ENCODE results near the gene CCDC102B. TPM values are rescaled to one million over a fixed set of nuclear protein-coding genes. Genes with fewer than 3 reads are reported as not detected.

Gene CCDC102B
- total and polyA plus RNA-seq, 11 donors = 3.0 to 16.1 (median 5.3) TPM

GRCh38 chr18:68778280-68778886 is 19.5 kb upstream of the CCDC102B start:
- Histone ChIP-seq H3K9me3 (no peaks in the 10 kb centered on the region), H3K4me1 (peaks cover 0 to 6% (median 0%) of the 10 kb centered on the region in 12 donors), H3K27ac (peak overlapping the region in 1 of 12 donors; percentile 31), H3K4me3 (no peak overlapping the region), H3K27me3 (no peaks in the 10 kb centered on the region), H3K36me3 (no peaks in the 10 kb centered on the region)
- intact Hi-C loops (cut with DNase I) = loop anchor here in 1 of 10 donors (10.0 kb wide), 1 partner anchor 46 kb away; no protein-coding TSS in a partner anchor
- no peak for DNase-seq
- 66 to 84% (median 70%) methylated on average over 3 of the region's 3 CpGs for WGBS, 4 donors
- no peak for ATAC-seq
- TF ChIP-seq CTCF (IDR thresholded peaks at IDR 0.05) = no peak
- TF ChIP-seq POLR2A (IDR thresholded peaks at IDR 0.05) = no peak

GRCh38 chr18:68779169-68779568 is 18.7 kb upstream of the CCDC102B start:
- Histone ChIP-seq H3K9me3 (no peaks in the 10 kb centered on the region), H3K27me3 (no peaks in the 10 kb centered on the region), H3K4me3 (no peak overlapping the region), H3K36me3 (no peaks in the 10 kb centered on the region), H3K27ac (no peak overlapping the region), H3K4me1 (peaks cover 0 to 6% (median 0%) of the 10 kb centered on the region in 12 donors)
- ATAC-seq = no peak
- intact Hi-C loops (cut with DNase I) = loop anchor here in 1 of 10 donors (10.0 kb wide), 1 partner anchor 46 kb away; no protein-coding TSS in a partner anchor
- TF ChIP-seq CTCF (IDR thresholded peaks at IDR 0.05) (no peak), POLR2A (IDR thresholded peaks at IDR 0.05) (no peak)
- 72 to 84% (median 78%) methylated on average over 3 of the region's 3 CpGs for WGBS, 4 donors
- DNase-seq = no peak

- Histone ChIP-seq H3K27me3 (no peaks in the 10 kb centered on the region), H3K27ac (no peak overlapping the region), H3K36me3 (no peaks in the 10 kb centered on the region), H3K4me1 (peaks cover 0 to 6% (median 0%) of the 10 kb centered on the region in 12 donors), H3K9me3 (no peaks in the 10 kb centered on the region), H3K4me3 (no peak overlapping the region)
- 45 to 62% (median 55%) methylated on average over 2 of the region's 2 CpGs for WGBS, 4 donors
- no peak for TF ChIP-seq CTCF (IDR thresholded peaks at IDR 0.05)
- TF ChIP-seq POLR2A (IDR thresholded peaks at IDR 0.05) = no peak
- ATAC-seq (no peak), DNase-seq (peak in 1 of 5 donors; percentile 24)
- intact Hi-C loops (cut with DNase I) = no loop called here
Observed at GRCh38 chr18:68780802-68781635, 16.9 kb upstream of the CCDC102B start.

- TF ChIP-seq CTCF (IDR thresholded peaks at IDR 0.05) (no peak), POLR2A (IDR thresholded peaks at IDR 0.05) (no peak)
- Histone ChIP-seq H3K9me3 (no peaks in the 10 kb centered on the region), H3K36me3 (no peaks in the 10 kb centered on the region), H3K4me3 (no peak overlapping the region), H3K27me3 (no peaks in the 10 kb centered on the region), H3K27ac (no peak overlapping the region), H3K4me1 (peaks cover 0 to 6% (median 0%) of the 10 kb centered on the region in 12 donors)
- 74 to 82% (median 77%) methylated on average over 1 of the region's 1 CpG for WGBS, 4 donors
- DNase-seq (no peak), ATAC-seq (no peak)
- intact Hi-C loops (cut with DNase I) = no loop called here
Observed at GRCh38 chr18:68783506-68783905, 14.4 kb upstream of the CCDC102B start.
